ENCODE measurements around the gene PLD1.

PLD1 gene

GRCh38 chr3:171849617-171850319 is 39.5 kb upstream of the PLD1 start:
- TF ChIP-seq CTCF (IDR thresholded peaks at IDR 0.05; ENCODE audit: low read depth, low read length), result no peak
- DNase-seq (ENCODE audit: extremely low read depth, low read depth), result no peak

GRCh38 chr3:171847595-171848259 is 37.4 kb upstream of the PLD1 start:
- no peak for TF ChIP-seq CTCF (IDR thresholded peaks at IDR 0.05; ENCODE audit: low read depth, low read length)
- DNase-seq (ENCODE audit: extremely low read depth, low read depth), result no peak

- TF ChIP-seq CTCF (IDR thresholded peaks at IDR 0.05; ENCODE audit: low read depth, low read length), result no peak
- no peak for DNase-seq (ENCODE audit: extremely low read depth, low read depth)
Observed at GRCh38 chr3:171847133-171847532, 36.9 kb upstream of the PLD1 start.

- no peak for TF ChIP-seq CTCF (IDR thresholded peaks at IDR 0.05; ENCODE audit: low read depth, low read length)
- no peak for DNase-seq (ENCODE audit: extremely low read depth, low read depth)
Observed at GRCh38 chr3:171846597-171846996, 36.3 kb upstream of the PLD1 start.

- TF ChIP-seq CTCF (IDR thresholded peaks at IDR 0.05; ENCODE audit: low read depth, low read length), result no peak
- DNase-seq (ENCODE audit: extremely low read depth, low read depth), result no peak
Observed at GRCh38 chr3:171845481-171846284, 35.4 kb upstream of the PLD1 start.

GRCh38 chr3:171844873-171845272 is 34.6 kb upstream of the PLD1 start:
- DNase-seq (ENCODE audit: extremely low read depth, low read depth), result no peak
- no peak for TF ChIP-seq CTCF (IDR thresholded peaks at IDR 0.05; ENCODE audit: low read depth, low read length)
